Measurements from ENCODE around the gene COL26A1.

DNA sequence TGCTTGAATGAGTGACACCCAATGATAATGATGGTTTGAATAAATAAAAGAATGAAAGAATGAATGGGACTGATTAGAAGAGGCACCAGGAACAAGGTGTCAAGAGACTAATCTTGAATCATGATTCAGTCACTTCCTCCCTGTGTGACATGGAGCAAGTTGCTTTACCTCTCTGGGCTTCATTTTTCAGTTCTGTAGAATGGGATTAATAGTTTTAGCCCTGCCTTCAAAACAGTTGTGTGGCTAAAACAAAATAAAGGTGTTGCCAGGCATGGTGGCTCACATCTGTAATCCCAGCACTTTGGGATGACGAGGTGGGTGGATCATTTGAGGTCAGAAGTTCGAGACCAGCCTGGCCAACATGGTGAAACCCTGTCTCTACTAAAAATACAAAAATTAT lies 228.8 kb downstream of the COL26A1 start:
- no peak for TF ChIP-seq SIN3A (IDR thresholded peaks at IDR 0.05; ENCODE audit: borderline replicate concordance, insufficient read depth, low read length)
- TF ChIP-seq TAF1 (IDR thresholded peaks at IDR 0.05; ENCODE audit: borderline replicate concordance, insufficient read depth, low read length) = no peak
- TF ChIP-seq, protein P1, sequence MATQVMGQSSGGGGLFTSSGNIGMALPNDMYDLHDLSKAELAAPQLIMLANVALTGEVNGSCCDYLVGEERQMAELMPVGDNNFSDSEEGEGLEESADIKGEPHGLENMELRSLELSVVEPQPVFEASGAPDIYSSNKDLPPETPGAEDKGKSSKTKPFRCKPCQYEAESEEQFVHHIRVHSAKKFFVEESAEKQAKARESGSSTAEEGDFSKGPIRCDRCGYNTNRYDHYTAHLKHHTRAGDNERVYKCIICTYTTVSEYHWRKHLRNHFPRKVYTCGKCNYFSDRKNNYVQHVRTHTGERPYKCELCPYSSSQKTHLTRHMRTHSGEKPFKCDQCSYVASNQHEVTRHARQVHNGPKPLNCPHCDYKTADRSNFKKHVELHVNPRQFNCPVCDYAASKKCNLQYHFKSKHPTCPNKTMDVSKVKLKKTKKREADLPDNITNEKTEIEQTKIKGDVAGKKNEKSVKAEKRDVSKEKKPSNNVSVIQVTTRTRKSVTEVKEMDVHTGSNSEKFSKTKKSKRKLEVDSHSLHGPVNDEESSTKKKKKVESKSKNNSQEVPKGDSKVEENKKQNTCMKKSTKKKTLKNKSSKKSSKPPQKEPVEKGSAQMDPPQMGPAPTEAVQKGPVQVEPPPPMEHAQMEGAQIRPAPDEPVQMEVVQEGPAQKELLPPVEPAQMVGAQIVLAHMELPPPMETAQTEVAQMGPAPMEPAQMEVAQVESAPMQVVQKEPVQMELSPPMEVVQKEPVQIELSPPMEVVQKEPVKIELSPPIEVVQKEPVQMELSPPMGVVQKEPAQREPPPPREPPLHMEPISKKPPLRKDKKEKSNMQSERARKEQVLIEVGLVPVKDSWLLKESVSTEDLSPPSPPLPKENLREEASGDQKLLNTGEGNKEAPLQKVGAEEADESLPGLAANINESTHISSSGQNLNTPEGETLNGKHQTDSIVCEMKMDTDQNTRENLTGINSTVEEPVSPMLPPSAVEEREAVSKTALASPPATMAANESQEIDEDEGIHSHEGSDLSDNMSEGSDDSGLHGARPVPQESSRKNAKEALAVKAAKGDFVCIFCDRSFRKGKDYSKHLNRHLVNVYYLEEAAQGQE (IDR thresholded peaks at IDR 0.05; ENCODE audit: insufficient read depth in 1 of 2, low read depth in 2 of 2, low read length in 2 of 2) = no peak
- TF ChIP-seq POLR2AphosphoS5 (IDR thresholded peaks at IDR 0.05; ENCODE audit: low read depth, low read length) = no peak

Data from PFSK-1 (cell line).